GM19239 (cell line): ENCODE measurements around the gene GPATCH2L.
A peak's percentile ranks its signal among the peaks of the same experiment; 100 is the strongest.

Experiments used
- DNase-seq: peaks from one replicate; pipeline ENCODE4 v3.0.0; 2011; ENCODE audit warnings: low spot score; ENCODE audit not compliant: insufficient read length
- FAIRE-seq: peaks from 2 replicates; lab custom pipeline; 2011; peaks lifted over from hg19 to GRCh38; lab: Jason Lieb, UNC

Gene GPATCH2L

DNA sequence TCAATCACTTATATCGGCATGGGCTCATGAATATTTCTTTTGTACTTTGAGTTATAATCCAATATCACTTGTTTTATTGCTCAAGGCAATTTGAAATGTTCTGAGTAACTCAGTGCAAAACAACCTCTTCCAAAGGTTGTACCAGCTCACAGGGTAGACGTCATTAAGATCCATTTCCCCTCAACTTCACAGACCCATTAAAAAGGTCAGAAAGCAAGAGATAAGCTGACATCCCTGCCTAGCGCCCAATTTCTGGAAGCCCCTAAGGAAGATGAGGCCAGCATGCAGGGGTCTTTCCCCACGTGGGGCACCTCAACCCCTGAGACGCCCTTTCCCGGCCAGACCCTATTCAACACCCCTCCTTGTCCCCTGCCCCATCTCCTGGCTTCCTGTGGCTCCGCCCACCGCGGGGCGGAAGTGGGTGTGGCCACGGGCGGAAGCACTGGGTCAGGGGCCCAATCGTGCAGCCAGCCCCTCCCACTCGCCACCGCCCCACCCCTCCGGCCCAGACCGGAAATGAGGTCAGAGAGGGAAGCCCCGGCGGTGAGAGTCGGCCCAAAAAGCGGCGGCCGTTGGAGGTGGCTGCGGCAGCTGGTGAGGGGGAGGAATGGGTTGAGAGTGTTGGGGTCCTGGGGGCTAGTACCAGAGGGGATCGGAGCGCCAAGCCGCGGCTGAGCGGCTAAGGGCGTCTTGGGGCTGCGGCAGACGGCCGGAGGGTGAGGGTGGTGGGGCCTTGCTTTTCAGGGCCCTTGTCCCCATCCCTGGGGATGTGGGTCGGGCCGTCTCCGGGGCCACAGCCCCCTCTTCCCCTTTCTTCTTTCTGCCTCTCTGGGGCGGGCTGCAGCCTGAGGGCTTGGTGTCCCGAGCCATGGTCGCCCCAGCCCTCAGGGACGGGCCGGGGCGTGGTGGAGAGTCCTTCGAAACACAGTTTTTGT is at the start of gene GPATCH2L:
Gene GPATCH2L (plus strand): TSS at position 525 of the 935 bp plus-strand sequence. CDS start 2,442 bp downstream, outside the sequence.
- DNase-seq, result peak; percentile 94
- FAIRE-seq, result peak; percentile 97

DNA sequence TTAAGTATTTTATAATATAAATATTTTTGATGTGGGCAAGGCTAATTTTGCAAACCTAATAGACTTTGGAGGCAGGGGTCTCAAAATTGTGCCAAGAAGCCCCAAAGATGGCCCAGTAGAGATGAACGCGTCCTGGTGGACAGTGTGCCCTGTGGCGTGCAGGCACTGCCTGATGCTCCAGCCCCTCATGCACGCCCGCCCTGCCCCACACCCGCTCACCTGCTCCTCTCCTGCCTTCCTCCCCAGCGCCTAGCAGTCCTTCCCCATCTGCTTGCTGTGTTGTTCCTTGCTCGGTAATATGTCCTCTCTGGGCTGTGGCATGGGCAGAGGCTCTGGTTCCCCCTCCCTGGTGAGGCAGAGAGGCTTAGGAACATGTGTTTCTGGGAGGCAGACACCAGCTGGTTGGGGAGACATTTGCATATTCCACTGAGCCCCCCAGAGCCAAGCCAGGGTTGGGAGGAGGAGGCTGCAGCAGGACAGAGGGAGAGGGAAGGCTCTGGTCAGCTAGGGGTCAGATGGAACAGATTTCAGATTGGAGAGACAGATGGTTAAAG is 46.8 kb upstream of the GPATCH2L start:
- FAIRE-seq (no peak), DNase-seq (no peak)

DNA sequence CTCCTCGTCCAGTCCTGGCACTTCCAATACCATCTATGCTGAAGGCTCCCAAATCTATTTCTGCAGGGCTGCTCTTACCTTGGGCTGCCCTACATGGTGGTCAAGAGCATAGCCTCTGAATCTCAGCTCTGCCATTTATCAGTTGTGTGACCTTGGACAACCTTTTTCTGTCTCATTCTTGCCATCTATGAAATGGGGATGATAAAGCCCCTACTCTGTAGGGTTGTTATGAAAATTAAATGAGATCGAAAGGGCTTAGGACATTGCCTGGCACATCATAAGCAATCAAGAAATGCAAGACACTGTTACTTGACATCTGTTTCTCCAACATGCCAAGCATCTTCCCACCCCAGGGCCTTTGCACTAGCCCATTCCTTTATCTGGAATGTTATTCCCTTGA is 45.5 kb upstream of the GPATCH2L start:
- DNase-seq, result no peak
- no peak for FAIRE-seq

DNA sequence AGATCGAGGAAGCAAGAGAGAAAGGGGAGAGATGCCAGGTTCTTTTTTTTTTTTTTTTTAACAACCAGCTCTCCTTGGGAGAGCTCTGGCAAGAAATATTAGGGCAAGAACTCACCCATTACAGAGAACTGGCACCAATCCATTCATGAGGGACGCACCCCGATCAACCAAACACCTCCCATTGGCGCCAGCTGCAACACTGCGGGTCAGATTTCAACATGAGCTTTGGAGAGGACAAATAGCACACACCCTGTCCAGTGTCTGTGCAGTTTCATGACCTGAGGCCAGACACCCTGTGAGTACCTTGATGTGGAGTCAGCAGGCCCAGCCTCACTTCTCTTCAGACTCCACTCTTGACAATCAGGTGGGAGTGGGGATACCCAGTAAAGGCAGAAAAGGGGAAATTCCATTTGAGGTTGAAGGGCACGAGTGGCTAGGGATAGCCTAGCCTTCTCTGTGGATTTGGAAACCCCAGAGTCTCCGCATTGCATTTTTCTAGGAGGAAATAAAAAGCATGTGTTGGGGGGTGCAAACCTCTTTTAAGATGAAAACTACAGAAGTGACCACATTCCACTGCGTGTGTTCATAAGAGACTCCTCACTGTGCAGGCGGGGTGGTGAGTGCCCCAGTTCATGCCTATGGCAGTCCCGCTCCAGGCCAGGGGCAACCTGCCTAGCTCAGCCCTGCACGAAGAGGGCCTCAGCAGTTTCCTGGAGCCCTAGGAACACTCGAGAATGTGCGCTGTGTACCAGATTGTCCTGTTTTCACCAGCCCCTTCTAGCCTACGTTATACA is 42.4 kb upstream of the GPATCH2L start:
- DNase-seq (no peak), FAIRE-seq (no peak)

DNA sequence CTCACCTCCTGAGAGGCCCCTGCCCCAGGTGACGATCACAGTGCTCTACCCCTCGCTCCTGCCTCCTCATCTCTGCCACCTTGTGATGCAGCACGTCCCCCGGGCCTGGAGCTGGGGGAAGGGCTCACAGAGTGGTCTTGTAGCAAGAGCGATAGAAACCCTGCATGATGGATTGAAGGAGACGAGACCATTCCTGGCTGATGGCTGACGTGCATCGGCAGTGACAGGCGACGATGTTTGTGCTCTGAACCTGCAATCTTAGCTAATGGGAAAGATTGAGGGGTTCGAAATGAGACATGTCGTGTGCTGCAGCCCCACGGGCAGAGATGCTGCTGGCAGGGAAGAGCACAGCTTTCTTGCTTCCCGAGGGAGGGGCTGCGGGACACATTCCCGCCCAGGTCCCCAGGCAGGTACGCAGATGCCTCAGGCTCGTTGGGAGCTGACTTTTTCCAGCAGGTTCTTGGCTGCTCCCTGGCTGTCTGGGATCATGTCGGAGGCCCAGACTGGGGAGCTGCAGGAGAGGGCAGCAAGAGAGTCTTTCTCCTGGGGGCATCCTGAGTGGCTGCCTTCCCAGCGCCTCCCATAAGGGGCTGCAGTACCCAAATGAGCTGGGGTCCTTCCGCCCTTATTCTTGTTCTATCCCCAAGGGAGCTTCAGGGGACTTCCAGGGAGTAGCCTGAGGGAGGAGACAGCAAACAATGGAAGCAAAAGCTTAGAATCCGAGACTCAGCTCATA is 38.7 kb upstream of the GPATCH2L start:
- DNase-seq, result no peak
- FAIRE-seq, result no peak

DNA sequence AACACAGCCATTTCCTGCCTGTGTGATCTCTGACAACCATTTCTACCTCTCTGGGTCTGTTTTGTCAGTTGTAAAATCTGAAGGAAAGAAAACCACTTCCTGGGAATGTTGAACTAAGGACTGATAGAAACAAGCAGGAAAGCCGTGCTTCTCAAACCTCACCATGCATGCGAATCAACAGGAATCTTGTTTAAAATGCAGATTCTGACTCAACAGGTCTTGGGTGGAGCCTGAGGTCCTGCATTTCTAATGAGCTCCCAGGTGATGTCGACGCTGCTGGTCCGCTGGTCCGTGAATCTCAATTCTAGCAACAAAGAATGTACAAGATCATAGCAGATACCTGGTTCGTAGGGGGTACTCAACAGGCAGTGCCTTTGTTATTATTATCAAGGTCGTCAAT is 38.0 kb upstream of the GPATCH2L start:
- DNase-seq, result no peak
- FAIRE-seq, result no peak

DNA sequence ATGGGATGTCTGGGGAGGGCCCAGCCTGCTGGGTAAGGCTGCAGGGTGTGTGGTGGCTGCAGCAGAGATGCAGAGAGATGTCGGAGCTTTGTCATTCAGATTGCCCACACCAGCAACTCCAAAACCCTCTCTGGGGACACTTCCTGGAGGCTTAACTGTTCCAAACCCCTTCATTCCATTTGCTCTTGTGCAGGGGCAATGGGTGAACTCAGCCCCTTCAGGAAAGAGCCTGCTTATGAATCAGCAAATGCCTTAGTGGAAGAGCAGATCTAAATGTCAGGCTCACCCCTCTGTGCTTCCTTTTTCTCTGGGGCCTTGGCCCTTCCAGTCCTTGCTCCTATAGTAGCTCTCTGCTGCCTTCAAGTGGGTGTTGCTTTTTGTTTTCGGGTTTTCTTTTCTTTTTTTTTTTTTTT is 36.7 kb upstream of the GPATCH2L start:
- no peak for DNase-seq

DNA sequence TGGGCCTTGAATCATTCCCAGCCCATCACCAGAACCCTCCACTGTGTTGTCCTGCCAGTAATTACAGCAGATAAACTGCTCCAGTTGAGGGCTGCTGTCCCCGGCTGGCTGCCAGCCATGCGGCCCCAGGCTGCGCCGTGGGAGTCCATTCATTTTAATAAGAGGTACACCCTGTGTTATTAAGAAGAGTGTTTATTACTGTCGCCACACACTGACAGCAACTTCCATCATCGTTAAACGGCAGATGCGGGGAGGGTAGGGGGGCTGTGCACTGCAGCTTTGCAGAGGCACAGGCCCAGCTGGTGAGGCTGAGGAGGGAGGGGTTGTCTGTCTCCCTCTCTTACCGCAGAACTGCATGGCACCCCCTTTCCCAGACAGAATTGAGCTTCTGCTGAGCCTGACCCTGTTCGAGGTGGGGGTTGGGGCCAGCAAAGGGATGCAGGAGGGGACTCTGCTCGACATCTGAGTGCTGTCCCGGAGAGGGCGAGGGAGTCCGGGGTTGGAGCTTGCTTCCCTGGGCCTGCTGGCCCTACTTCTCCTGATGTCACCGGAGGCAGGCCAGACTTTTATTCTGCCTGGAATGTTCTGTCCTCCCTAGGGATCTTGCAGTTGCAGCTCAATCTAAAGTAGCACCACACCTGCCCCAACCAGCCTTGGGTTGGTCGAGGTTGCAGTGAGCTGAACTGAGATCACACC is 33.8 kb upstream of the GPATCH2L start:
- DNase-seq (no peak), FAIRE-seq (no peak)

More for the DNA sequence above, 36.7 kb upstream of the GPATCH2L start:
- FAIRE-seq, result no peak

DNA sequence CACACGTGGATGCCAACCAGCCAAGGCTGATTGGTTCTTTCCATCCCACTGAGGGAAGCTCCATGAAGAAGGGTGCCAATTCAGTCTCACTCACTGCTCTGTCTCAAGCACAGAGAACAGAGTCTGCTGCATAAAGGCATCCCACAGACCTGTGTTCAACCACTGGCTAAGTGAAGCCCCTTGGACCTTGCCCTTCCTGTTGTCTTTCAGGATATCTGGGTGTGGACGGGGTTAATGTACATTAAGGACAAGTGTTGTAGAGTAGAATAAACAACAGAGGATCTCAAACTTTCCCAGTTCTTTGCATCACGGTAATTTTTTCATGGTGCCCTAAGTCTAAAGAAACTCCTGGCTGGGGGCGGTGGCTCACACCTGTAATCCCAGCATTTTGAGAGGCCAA is 33.1 kb upstream of the GPATCH2L start:
- no peak for DNase-seq
- FAIRE-seq, result no peak

DNA sequence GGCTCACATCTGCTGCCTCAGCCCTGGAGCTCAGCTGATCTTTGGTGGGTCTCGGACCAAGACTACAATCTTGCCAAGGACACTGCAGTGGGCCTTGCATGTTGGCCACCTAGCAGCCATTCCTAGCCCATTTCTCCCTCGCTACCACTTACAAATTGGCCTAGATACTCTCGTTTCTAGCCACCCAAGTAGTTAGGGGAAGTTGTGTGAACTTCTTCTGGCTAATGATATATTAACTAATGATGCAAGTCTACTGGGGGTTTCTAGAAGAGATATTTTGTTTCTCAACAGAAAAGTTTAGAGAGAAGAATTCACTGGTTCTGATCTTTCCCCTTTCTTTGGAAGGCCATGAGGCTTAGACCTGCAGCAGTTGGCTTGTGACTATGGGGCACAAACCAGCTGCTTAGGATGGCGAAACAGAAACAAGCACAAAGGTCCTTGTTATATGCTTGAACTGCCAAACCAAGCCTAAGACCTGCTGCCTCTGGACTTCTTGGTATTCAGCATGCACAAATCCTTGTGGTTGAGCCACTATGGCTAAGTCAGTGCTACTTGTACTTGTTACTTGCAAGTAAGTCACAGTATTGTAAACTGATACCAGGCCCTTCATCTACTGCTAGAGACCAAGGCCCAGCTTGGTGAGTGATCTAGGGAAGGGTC is 30.5 kb upstream of the GPATCH2L start:
- DNase-seq, result peak; percentile 27
- no peak for FAIRE-seq

DNA sequence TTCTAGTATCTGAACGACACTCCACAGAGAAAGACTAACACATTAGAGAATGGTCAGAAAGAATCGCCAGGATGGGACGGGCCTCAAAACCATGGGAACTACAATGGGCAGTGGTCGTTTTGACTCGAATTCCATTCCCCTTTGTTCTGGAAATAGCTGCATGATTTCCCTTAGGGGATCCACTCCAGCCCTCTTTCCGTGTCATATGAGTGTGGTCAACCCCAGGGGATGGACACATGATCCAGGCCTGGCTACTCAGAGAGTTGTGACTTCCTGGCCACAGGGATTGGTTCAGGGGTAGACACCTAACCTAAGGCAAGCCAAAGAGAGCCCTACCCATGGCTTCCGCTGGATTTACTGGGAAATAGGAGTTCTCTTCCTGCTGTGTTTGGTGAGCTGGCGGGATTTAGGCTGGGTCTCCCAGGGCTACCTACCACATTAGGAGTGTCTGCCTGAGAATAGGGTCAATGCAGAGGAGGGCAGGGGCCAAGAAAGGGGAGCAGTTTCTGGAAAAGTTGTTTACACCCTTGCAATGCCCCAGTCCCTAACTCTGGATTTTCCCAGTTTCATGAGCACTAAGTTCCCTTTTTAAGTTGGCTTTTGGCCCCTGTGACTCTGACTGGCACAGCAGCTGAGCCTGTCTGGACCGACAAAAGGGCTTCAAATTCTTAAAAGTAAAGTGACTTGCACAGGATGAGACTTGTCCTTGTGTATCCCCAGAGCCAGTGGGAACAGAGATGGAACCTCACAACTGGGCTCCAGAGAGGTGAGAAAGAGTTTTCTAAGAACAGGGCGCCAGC is 28.1 kb upstream of the GPATCH2L start:
- FAIRE-seq (no peak), DNase-seq (no peak)

DNA sequence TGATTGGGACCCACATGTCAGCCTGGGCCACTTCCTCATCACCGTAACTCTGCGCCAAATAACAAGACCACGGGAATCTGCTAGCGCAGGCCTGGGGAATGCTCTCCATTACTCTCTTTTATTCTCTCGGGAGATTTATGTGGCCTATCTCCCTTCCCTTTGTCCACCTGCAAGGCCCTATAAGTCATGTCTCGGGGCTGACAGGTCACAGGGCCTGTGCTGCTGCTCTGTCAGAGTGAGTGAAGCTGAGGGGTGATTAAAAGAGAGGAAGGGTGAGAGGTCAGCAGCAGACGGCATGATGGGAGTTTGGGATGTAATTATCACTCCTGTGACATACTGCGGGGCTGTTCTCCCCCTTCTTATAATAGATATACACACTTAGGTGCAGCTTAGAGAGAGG is 26.2 kb upstream of the GPATCH2L start:
- FAIRE-seq (no peak), DNase-seq (no peak)

DNA sequence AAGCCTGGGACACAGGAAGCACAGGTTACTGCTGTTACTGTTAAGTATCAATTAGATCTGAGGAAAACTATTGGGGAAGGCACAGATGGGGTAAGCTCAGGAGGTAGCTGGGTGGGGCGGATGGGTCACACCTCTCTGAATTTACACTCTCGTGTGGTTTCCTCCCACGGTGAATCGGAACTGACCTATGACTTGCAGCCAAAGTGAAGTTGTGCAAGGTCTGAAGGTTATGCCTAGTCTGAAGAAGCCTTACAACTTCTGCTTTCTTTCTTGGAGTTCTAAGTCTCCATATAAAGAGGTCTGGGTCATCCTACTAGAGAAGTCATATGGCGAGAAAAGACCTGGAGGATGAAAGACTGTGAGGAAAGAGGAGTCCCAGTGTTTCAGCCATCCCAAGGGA is 25.6 kb upstream of the GPATCH2L start:
- FAIRE-seq (no peak), DNase-seq (no peak)

DNA sequence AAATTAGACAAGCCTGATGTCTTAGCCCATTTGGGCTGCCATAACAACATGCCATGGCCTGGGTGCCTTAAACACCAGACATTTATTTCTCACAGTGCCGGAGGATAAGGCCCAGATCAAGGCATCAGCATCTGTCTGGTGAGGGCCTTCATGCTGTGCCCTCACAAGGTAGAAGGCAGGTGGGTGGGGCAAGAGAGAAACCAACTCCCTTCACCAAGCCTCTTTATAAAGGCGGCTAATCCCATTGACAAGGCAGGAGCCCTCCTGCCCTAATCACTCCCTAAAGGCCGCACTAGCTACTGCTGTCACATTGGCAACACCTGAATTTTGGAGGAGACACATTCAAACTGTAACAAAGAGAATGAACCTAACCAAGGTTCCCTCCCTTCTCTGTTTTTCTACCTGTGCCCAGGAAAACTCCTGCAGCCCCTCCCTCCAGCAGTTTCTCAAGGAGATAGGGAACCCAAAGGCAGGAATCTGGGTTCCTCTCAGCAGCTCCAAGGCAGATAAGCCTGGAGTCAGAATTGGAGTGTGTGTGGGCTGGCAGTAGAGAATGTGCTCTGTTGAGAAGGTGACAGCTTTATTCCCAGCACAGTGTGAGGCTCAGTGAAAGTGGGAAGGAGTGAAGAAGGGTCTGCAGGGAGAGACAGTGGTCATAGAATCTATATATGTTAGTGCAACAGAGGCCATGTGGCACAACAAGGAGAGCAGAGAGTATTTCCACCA is 21.7 kb upstream of the GPATCH2L start:
- FAIRE-seq (no peak), DNase-seq (no peak)

DNA sequence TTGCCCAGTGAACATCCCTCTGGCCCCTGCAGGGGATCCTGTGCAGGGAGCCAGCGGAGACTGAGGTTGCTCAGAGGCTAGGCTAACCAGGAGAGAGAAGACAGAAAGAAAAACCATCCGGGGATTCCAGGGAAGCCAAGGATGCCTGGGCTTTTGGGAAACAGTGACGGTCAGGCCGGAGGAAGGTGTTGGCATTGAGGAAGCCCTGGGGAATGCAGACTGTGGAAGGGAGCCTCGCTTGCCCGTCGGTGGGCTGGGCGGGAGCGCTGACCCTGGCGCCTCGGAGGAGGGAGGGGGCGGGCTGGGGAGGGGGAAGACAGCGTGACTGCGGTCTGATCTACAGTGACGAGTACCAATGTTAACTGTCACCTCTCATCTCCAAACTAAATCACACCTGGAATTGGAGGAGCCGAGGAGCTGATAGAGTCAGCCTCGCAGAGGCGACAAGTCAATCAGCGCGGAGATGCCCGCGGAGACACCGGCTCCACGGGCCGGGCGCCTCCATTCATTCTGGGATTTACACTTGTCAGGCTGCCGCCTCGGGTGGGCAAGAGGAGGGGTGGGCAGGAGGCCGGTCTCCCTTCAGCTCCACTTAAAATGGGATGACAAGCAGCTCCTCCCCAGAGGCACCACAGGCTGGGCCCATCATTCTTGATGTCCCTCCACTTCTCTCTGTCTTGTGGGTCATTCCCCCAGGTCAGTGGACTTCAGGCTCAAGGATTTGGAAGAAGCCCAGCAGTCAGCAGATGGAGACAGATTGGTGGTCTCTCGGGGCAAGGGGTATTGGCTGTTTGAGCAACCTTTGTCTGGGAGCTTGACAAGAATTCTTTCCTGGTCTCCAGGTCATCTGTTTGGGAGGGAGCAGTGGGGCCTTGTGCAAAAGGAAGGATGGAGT is 20.4 kb upstream of the GPATCH2L start:
- FAIRE-seq (no peak), DNase-seq (no peak)

DNA sequence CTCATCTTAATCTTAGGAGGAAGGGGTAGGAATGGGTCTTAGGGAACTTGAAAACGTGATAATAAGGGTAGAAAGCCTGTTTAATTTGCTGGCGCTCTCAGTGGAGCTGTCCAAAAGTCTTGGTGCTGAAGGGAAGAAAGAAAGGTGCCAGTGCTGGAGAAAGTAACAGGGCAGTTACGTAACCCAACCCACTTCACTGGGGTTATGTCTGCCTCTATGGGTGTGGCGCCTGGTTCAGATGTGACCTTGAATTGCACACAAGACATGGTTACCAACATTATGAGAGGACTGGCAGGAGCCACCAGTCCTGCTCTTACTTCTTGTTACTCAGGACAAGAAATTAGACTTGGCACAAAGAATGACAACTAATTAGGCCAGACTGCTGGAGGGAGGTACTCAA is 18.6 kb upstream of the GPATCH2L start:
- no peak for FAIRE-seq
- no peak for DNase-seq

DNA sequence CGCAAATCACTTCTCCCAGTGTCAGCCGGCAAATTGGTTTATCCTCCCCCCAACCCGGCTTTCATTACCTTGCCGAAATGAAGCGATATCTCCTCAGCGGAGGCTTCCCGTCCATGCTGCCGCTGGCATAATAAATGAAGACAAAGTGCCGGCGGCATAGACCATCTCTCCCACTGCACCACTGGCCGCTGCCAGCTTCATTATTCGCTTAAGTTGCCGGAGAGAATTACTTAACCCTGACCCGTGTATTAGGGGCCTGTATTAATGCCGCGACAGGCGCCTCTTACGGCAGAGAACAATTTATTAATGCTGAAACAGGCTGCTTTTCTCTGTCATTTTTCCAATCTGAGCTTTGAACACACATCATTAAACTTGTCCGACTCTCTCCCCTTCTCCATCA is 17.5 kb upstream of the GPATCH2L start:
- no peak for FAIRE-seq
- no peak for DNase-seq
